Naive thymus-derived CD4-positive, alpha-beta T cell (primary cell): ENCODE data around the gene TMEM169. TPM values are rescaled to one million over a fixed set of nuclear protein-coding genes. Genes with fewer than 3 reads are reported as not detected.

Experiments used
- ATAC-seq: fragments of 150-1000 bp; cut with Tn5 transposase; 2 replicates; pipeline ENCODE4 v1.10.0; 2021; ENCODE audit warnings: mild to moderate bottlenecking, moderate library complexity
- CTCF ChIA-PET: fragments of 350-600 bp; sonication (Branson Sonifier 250); formaldehyde crosslinking; loops from one replicate; lab custom pipeline; 2021; ENCODE audit warnings: antibody characterized with exemption; lab: Charles Lee
- POLR2A ChIA-PET: fragments of 350-600 bp; sonication (Branson Sonifier 250); formaldehyde crosslinking; loops from one replicate; lab custom pipeline; 2021; ENCODE audit warnings: antibody characterized with exemption, inconsistent platforms; lab: Charles Lee
- DNase-seq, 9 donors: peaks; one replicate each; pipeline versions ENCODE4 v3.0.0 to v3.0.0-alpha.2; 2020 to 2022; ENCODE audit warnings: mixed read lengths in 1 of 9
- H3K27ac ChIP-seq: one replicate; pipeline ENCODE4 v1.7.0; 2013; ENCODE audit warnings: mild to moderate bottlenecking, low read depth, low read length, moderate library complexity
- H3K27me3 ChIP-seq, 2 donors: one replicate each; pipeline ENCODE4 v1.7.0; 2013; ENCODE audit warnings: low read length in 2 of 2, mild to moderate bottlenecking in 2 of 2, moderate library complexity in 2 of 2; ENCODE audit not compliant: control insufficient read depth in 2 of 2, insufficient read depth in 2 of 2
- H3K36me3 ChIP-seq, 3 experiments: 1 replicate in 2 of 3; 2 replicates in 1 of 3; pipeline ENCODE4 v1.7.0; 2013; ENCODE audit warnings: low read length in 3 of 3, mild to moderate bottlenecking in 3 of 3, moderate library complexity in 1 of 3; ENCODE audit not compliant: insufficient read depth in 3 of 3, control insufficient read depth in 2 of 3
- H3K4me1 ChIP-seq, 2 donors: one replicate each; pipeline ENCODE4 v1.7.0; 2013; ENCODE audit warnings: low read length in 2 of 2, mild to moderate bottlenecking in 2 of 2, moderate library complexity in 1 of 2; ENCODE audit not compliant: control insufficient read depth in 2 of 2, insufficient read depth in 2 of 2
- H3K4me3 ChIP-seq: 2 replicates; pipeline ENCODE4 v1.7.0; 2013; ENCODE audit warnings: mild to moderate bottlenecking, low read length
- H3K9me3 ChIP-seq, 3 experiments: 1 replicate in 2 of 3; 2 replicates in 1 of 3; pipeline ENCODE4 v1.7.0; 2013; ENCODE audit warnings: low read length in 3 of 3; ENCODE audit not compliant: control insufficient read depth in 2 of 3
- H3K27ac Mint-ChIP-seq, 9 donors: one replicate each; pipeline ENCODE4 v1.8.0; 2020 to 2022; ENCODE audit warnings: mixed read lengths in 9 of 9, mild to moderate bottlenecking in 8 of 9, moderate library complexity in 5 of 9, inconsistent platforms in 2 of 9
- H3K27me3 Mint-ChIP-seq, 5 donors: one replicate each; pipeline ENCODE4 v1.8.0; 2021 to 2022; ENCODE audit warnings: mixed read lengths in 5 of 5, mild to moderate bottlenecking in 1 of 5
- H3K36me3 Mint-ChIP-seq, 5 donors: one replicate each; pipeline ENCODE4 v1.8.0; 2020 to 2022; ENCODE audit warnings: mixed read lengths in 5 of 5, mild to moderate bottlenecking in 3 of 5, inconsistent platforms in 1 of 5
- H3K4me1 Mint-ChIP-seq, 7 donors: one replicate each; pipeline ENCODE4 v1.8.0; 2020 to 2022; ENCODE audit warnings: mixed read lengths in 7 of 7, mild to moderate bottlenecking in 3 of 7, inconsistent platforms in 1 of 7
- H3K4me3 Mint-ChIP-seq, 10 donors: one replicate each; pipeline ENCODE4 v1.8.0; 2020 to 2022; ENCODE audit warnings: mild to moderate bottlenecking in 10 of 10, mixed read lengths in 10 of 10, moderate library complexity in 6 of 10, inconsistent platforms in 2 of 10
- H3K9me3 Mint-ChIP-seq, 11 donors: one replicate each; pipeline ENCODE4 v1.8.0; 2020 to 2022; ENCODE audit warnings: mixed read lengths in 11 of 11, mild to moderate bottlenecking in 4 of 11, inconsistent platforms in 1 of 11, moderate library complexity in 1 of 11
- intact Hi-C, 2 donors: fragments of 100-400 bp; cut with micrococcal nuclease; formaldehyde crosslinking; loops; one replicate each; pipeline ENCODE4 v1.15.1; 2023
- polyA plus RNA-seq, 2 donors: library from polyadenylated mRNA; unstranded; fragments of 300-500 nt; fragmentation: Illumina TruSeq; gene quantifications; one replicate each; pipeline ENCODE4 v1.2.3, GENCODE V29; 2021
- total RNA-seq, 6 experiments: library from RNA in 5 of 6; stranded (reverse) in 5 of 6; gene quantifications; 1 replicate in 5 of 6; 2 replicates in 1 of 6; pipeline ENCODE4 v1.2.3 and lab custom pipeline; 2021 to 2026

TMEM169 gene
- total and polyA plus RNA-seq, 7 experiments from 2014 or later: 2.0 to 5.1 (median 3.7) TPM

- peaks cover 0 to 23% (median 0%) of the 10 kb centered on the region in 3 experiments for H3K36me3 ChIP-seq
- H3K27ac Mint-ChIP-seq: peak overlapping the region in 1 of 9 donors; percentile 41
- no peak overlapping the region for H3K4me3 Mint-ChIP-seq
- no peak overlapping the region for H3K4me3 ChIP-seq
- no peaks in the 10 kb centered on the region for H3K9me3 ChIP-seq
- CTCF ChIA-PET: interaction anchor here (0.6 to 1.6 kb wide), 9 partner anchors 10 to 77 kb away, joined by 3 to 6 read pairs (median 3); no protein-coding TSS in a partner anchor
- intact Hi-C loops: loop anchor here in 1 of 2 donors (1.0 kb wide), 2 partner anchors 50 to 76 kb away; no protein-coding TSS in a partner anchor
- POLR2A ChIA-PET: interaction anchor here (0.7 to 1.6 kb wide), 3 partner anchors 20 to 77 kb away, joined by 3 to 6 read pairs (median 3); partner anchors contain the start of gene XRCC5
- no peak for ATAC-seq
- no peaks in the 10 kb centered on the region for H3K9me3 Mint-ChIP-seq
- H3K27me3 Mint-ChIP-seq: no peaks in the 10 kb centered on the region
- peaks cover 7 to 28% (median 24%) of the 10 kb centered on the region in 7 donors for H3K4me1 Mint-ChIP-seq
- H3K36me3 Mint-ChIP-seq: peaks cover 0 to 29% (median 13%) of the 10 kb centered on the region in 5 donors
- H3K27ac ChIP-seq: no peak overlapping the region
- H3K4me1 ChIP-seq: peaks cover 0 to 4% of the 10 kb centered on the region in 2 donors
- no peaks in the 10 kb centered on the region for H3K27me3 ChIP-seq
- DNase-seq: no peak
Measured at GRCh38 chr2:216064014-216064630, 17.6 kb upstream of the TMEM169 start.

- Mint-ChIP-seq H3K9me3 (no peaks in the 10 kb centered on the region), H3K4me1 (peaks cover 7 to 27% (median 22%) of the 10 kb centered on the region in 7 donors), H3K27me3 (no peaks in the 10 kb centered on the region), H3K4me3 (no peak overlapping the region), H3K36me3 (peaks cover 0 to 27% (median 9%) of the 10 kb centered on the region in 5 donors), H3K27ac (no peak overlapping the region)
- no peak for DNase-seq
- ChIA-PET CTCF (interaction anchor here (0.6 to 1.6 kb wide), 9 partner anchors 9 to 76 kb away, joined by 3 to 6 read pairs (median 3); no protein-coding TSS in a partner anchor), POLR2A (interaction anchor here (0.6 to 1.6 kb wide), 4 partner anchors 20 to 61 kb away, joined by 3 to 6 read pairs (median 3); partner anchors contain the start of gene XRCC5)
- Histone ChIP-seq H3K36me3 (peaks cover 0 to 23% (median 0%) of the 10 kb centered on the region in 3 experiments), H3K9me3 (no peaks in the 10 kb centered on the region), H3K4me1 (peaks cover 0 to 7% of the 10 kb centered on the region in 2 donors), H3K27me3 (no peaks in the 10 kb centered on the region), H3K4me3 (no peak overlapping the region), H3K27ac (no peak overlapping the region)
- intact Hi-C loops: loop anchor here in 1 of 2 donors (1.0 kb wide), 2 partner anchors 50 to 76 kb away; no protein-coding TSS in a partner anchor
- no peak for ATAC-seq
Measured at GRCh38 chr2:216064665-216065064, 17.1 kb upstream of the TMEM169 start.

GRCh38 chr2:216066230-216066629, 15.5 kb upstream of the TMEM169 start:
- Mint-ChIP-seq H3K27me3 (no peaks in the 10 kb centered on the region), H3K9me3 (no peaks in the 10 kb centered on the region), H3K36me3 (peaks cover 0 to 33% (median 8%) of the 10 kb centered on the region in 5 donors), H3K4me1 (peaks cover 11 to 35% (median 25%) of the 10 kb centered on the region in 7 donors), H3K4me3 (no peak overlapping the region), H3K27ac (peak overlapping the region in 5 of 9 donors; percentile 33 to 81 (median 34))
- intact Hi-C loops: no loop called here
- Histone ChIP-seq H3K36me3 (peaks cover 0 to 23% (median 0%) of the 10 kb centered on the region in 3 experiments), H3K27ac (no peak overlapping the region), H3K9me3 (no peaks in the 10 kb centered on the region), H3K4me3 (no peak overlapping the region), H3K27me3 (no peaks in the 10 kb centered on the region), H3K4me1 (peaks cover 0 to 7% of the 10 kb centered on the region in 2 donors)
- DNase-seq (no peak), ATAC-seq (no peak)
- CTCF ChIA-PET: no interaction called here
- POLR2A ChIA-PET: no interaction called here

- Histone ChIP-seq H3K36me3 (peaks cover 0 to 25% (median 5%) of the 10 kb centered on the region in 3 experiments), H3K4me3 (no peak overlapping the region), H3K27ac (no peak overlapping the region), H3K27me3 (no peaks in the 10 kb centered on the region), H3K4me1 (peaks cover 2 to 9% of the 10 kb centered on the region in 2 donors), H3K9me3 (no peaks in the 10 kb centered on the region)
- Mint-ChIP-seq H3K4me3 (no peak overlapping the region), H3K9me3 (no peaks in the 10 kb centered on the region), H3K4me1 (peaks cover 14 to 45% (median 35%) of the 10 kb centered on the region in 7 donors), H3K27ac (peak overlapping the region in 1 of 9 donors; percentile 1), H3K27me3 (no peaks in the 10 kb centered on the region), H3K36me3 (peaks cover 0 to 32% (median 12%) of the 10 kb centered on the region in 5 donors)
- ChIA-PET CTCF (interaction anchor here (0.9 kb wide), 1 partner anchor 12 kb away, joined by 3 read pairs; the partner anchor contains the start of genes PECR and TMEM169), POLR2A (interaction anchor here (0.6 to 1.0 kb wide), 2 partner anchors 24 to 39 kb away, joined by 3 to 4 read pairs; no protein-coding TSS in a partner anchor)
- no peak for ATAC-seq
- no peak for DNase-seq
- intact Hi-C loops: no loop called here
Measured at GRCh38 chr2:216069028-216069427, 12.7 kb upstream of the TMEM169 start.

GRCh38 chr2:216070195-216070594, 11.5 kb upstream of the TMEM169 start:
- H3K36me3 ChIP-seq: peaks cover 0 to 20% (median 5%) of the 10 kb centered on the region in 3 experiments
- no peaks in the 10 kb centered on the region for H3K9me3 Mint-ChIP-seq
- H3K27ac ChIP-seq: no peak overlapping the region
- no peak for DNase-seq
- no peak overlapping the region for H3K27ac Mint-ChIP-seq
- peaks cover 4 to 16% of the 10 kb centered on the region in 2 donors for H3K4me1 ChIP-seq
- no peak for ATAC-seq
- ChIA-PET CTCF (interaction anchor here (0.7 to 0.9 kb wide), 2 partner anchors 26 to 37 kb away, joined by 3 read pairs; no protein-coding TSS in a partner anchor), POLR2A (interaction anchor here (1.0 to 1.3 kb wide), 2 partner anchors 11 to 12 kb away, joined by 3 to 4 read pairs; partner anchors contain the start of gene TMEM169)
- H3K9me3 ChIP-seq: no peaks in the 10 kb centered on the region
- peaks cover 0 to 39% (median 11%) of the 10 kb centered on the region in 5 donors for H3K36me3 Mint-ChIP-seq
- H3K4me3 ChIP-seq: no peak overlapping the region
- no peak overlapping the region for H3K4me3 Mint-ChIP-seq
- no peaks in the 10 kb centered on the region for H3K27me3 ChIP-seq
- peaks cover 18 to 56% (median 47%) of the 10 kb centered on the region in 7 donors for H3K4me1 Mint-ChIP-seq
- intact Hi-C loops: no loop called here
- no peaks in the 10 kb centered on the region for H3K27me3 Mint-ChIP-seq

- H3K9me3 ChIP-seq: no peaks in the 10 kb centered on the region
- no peak overlapping the region for H3K27ac ChIP-seq
- H3K36me3 Mint-ChIP-seq: peaks cover 0 to 37% (median 6%) of the 10 kb centered on the region in 5 donors
- H3K4me1 Mint-ChIP-seq: peaks cover 22 to 67% (median 58%) of the 10 kb centered on the region in 7 donors
- no peaks in the 10 kb centered on the region for H3K27me3 ChIP-seq
- H3K27me3 Mint-ChIP-seq: no peaks in the 10 kb centered on the region
- H3K4me3 ChIP-seq: no peak overlapping the region
- H3K4me1 ChIP-seq: peaks cover 4 to 22% of the 10 kb centered on the region in 2 donors
- ChIA-PET POLR2A (interaction anchor here (2.3 kb wide), 1 partner anchor 10 kb away, joined by 6 read pairs; the partner anchor contains the start of genes PECR and TMEM169), CTCF (no interaction called here)
- ATAC-seq: no peak
- H3K4me3 Mint-ChIP-seq: no peak overlapping the region
- peak overlapping the region in 4 of 9 donors; percentile 29 to 82 (median 40) for H3K27ac Mint-ChIP-seq
- H3K36me3 ChIP-seq: peaks cover 0 to 9% (median 5%) of the 10 kb centered on the region in 3 experiments
- no peak for DNase-seq
- intact Hi-C loops: no loop called here
- H3K9me3 Mint-ChIP-seq: no peaks in the 10 kb centered on the region
Measured at GRCh38 chr2:216071111-216071851, 10.4 kb upstream of the TMEM169 start.
